GM12878 (cell line): Measurements from ENCODE around the gene COL9A2. TPM values are rescaled to one million over a fixed set of nuclear protein-coding genes. Genes with fewer than 3 reads are reported as not detected.

Experiments
- ASH2L ChIP-seq: fragments of 300-600, 200-600 bp; sonication (generic); IDR thresholded peaks from 2 replicates; pipeline ENCODE4 v1.6.1; 2017; ENCODE audit warnings: low read depth, mild to moderate bottlenecking, borderline replicate concordance
- BCL11A ChIP-seq: IDR thresholded peaks from 2 replicates; pipeline ENCODE4 v1.6.1; 2011; ENCODE audit warnings: low read depth, low read length
- EZH2 ChIP-seq: IDR thresholded peaks from 2 replicates; pipeline ENCODE4 v1.6.1; 2012; ENCODE audit warnings: low read depth, mild to moderate bottlenecking, control low read depth, inconsistent platforms, low read length, borderline replicate concordance; ENCODE audit not compliant: control insufficient read depth
- IKZF1 ChIP-seq: fragments of 450-650 bp; conservative IDR thresholded peaks from 2 replicates; pipeline ENCODE4 v1.6.1; 2017; ENCODE audit warnings: antibody characterized with exemption, mild to moderate bottlenecking
- KAT2A ChIP-seq: conservative IDR thresholded peaks from 2 replicates; pipeline ENCODE4 v1.6.1; 2011; ENCODE audit warnings: low read depth, low read length; ENCODE audit not compliant: control insufficient read depth
- NFYA ChIP-seq: IDR thresholded peaks from 2 replicates; pipeline ENCODE4 v1.6.1; 2011; ENCODE audit warnings: low read depth, mild to moderate bottlenecking, low read length, improper control_type of control experiment, borderline replicate concordance
- NR2C2 ChIP-seq: IDR thresholded peaks from 2 replicates; pipeline ENCODE4 v1.6.1; 2011; ENCODE audit warnings: borderline replicate concordance, low read depth; ENCODE audit not compliant: control insufficient read depth, insufficient read length
- NR2F1 ChIP-seq: fragments of 450-650 bp; conservative IDR thresholded peaks from 2 replicates; pipeline ENCODE4 v1.6.1; 2017; ENCODE audit warnings: mild to moderate bottlenecking
- NRF1 ChIP-seq: conservative IDR thresholded peaks from 2 replicates; pipeline ENCODE4 v1.6.1; 2011; ENCODE audit warnings: mild to moderate bottlenecking, low read depth, low read length, improper control_type of control experiment
- POLR2AphosphoS5 ChIP-seq: IDR thresholded peaks from 2 replicates; pipeline ENCODE4 v1.6.1; 2011; ENCODE audit warnings: mild to moderate bottlenecking, low read length, inconsistent platforms
- RUNX3 ChIP-seq: IDR thresholded peaks from 2 replicates; pipeline ENCODE4 v1.6.1; 2012; ENCODE audit warnings: low read length, inconsistent platforms
- STAT1 ChIP-seq: fragments of 450-650 bp; conservative IDR thresholded peaks from 2 replicates; pipeline ENCODE4 v1.6.1; 2014; ENCODE audit warnings: antibody characterized with exemption, mild to moderate bottlenecking
- TBL1XR1 ChIP-seq: IDR thresholded peaks from 2 replicates; pipeline ENCODE4 v1.6.1; 2012; ENCODE audit warnings: low read depth, low read length, improper control_type of control experiment
- TCF3 ChIP-seq: IDR thresholded peaks from 2 replicates; pipeline ENCODE4 v1.6.1; 2012; ENCODE audit warnings: low read depth, mild to moderate bottlenecking, low read length, borderline replicate concordance; ENCODE audit not compliant: insufficient read depth
- TCF7 ChIP-seq: IDR thresholded peaks from 2 replicates; pipeline ENCODE4 v1.6.1; 2014; ENCODE audit warnings: antibody characterized with exemption, borderline replicate concordance
- ZNF24 ChIP-seq: fragments of 450-650 bp; IDR thresholded peaks from 2 replicates; pipeline ENCODE4 v1.6.1; 2017; ENCODE audit warnings: antibody characterized with exemption, mild to moderate bottlenecking
- ZNF274 ChIP-seq: IDR thresholded peaks from one replicate; pipeline ENCODE4 v1.8.0; 2011; ENCODE audit not compliant: insufficient read length, insufficient read depth
- ZNF384 ChIP-seq: IDR thresholded peaks from 2 replicates; pipeline ENCODE4 v1.6.1; 2012; ENCODE audit warnings: low read depth, mild to moderate bottlenecking, low read length, improper control_type of control experiment, borderline replicate concordance
- polyA plus RNA-seq, 11 experiments: library from polyadenylated mRNA; depleted of rRNA in 4 of 11; unstranded in 6 of 11; stranded (reverse) in 5 of 11; fragments of >200 nt; fragmentation: Nextera tagmentation in 4 of 11; fragmentation: Illumina TruSeq in 1 of 11; extraction: Ambion mirVana in 4 of 11; extraction: Trizol in 1 of 11; gene quantifications; 1 replicate in 1 of 11; 2 replicates in 10 of 11; pipeline versions ENCODE4 v1.2.1 to v1.2.3, GENCODE V29; 2011 to 2016; ENCODE audit warnings: inconsistent platforms in 2 of 11, missing spikeins in 2 of 11, low read depth in 1 of 11
- total RNA-seq, 4 experiments: library from RNA; depleted of rRNA in 3 of 4; stranded (reverse); fragments of >200 nt in 3 of 4; fragmentation: Illumina TruSeq in 1 of 4; extraction: Trizol in 1 of 4; gene quantifications; 2 replicates each; pipeline versions ENCODE4 v1.2.1 to v1.2.3, GENCODE V29; 2013 to 2021
- TF ChIP-seq, protein P1 (sequence below): IDR thresholded peaks from 2 replicates; pipeline ENCODE4 v1.6.1; 2012; ENCODE audit warnings: improper control_type of control experiment, low read depth, low read length; ENCODE audit not compliant: insufficient replicate concordance
- TF ChIP-seq, protein P2 (sequence below): IDR thresholded peaks from 2 replicates; pipeline ENCODE4 v1.6.1; 2012; ENCODE audit warnings: low read depth, low read length, improper control_type of control experiment
- TF ChIP-seq, protein P3 (sequence below): IDR thresholded peaks from 2 replicates; pipeline ENCODE4 v1.6.1; 2012; ENCODE audit warnings: low read depth, low read length, improper control_type of control experiment
- TF ChIP-seq, protein P4 (sequence below): fragments of 450-650 bp; IDR thresholded peaks from 2 replicates; pipeline ENCODE4 v1.6.1; 2016; ENCODE audit warnings: mild to moderate bottlenecking

Gene COL9A2
- total and polyA plus RNA-seq, 10 of the 15 experiments (the other 5 are each of a cell fraction or from before 2014, with no cell fraction given) = 3.1 to 63.3 (median 22.4) TPM

DNA sequence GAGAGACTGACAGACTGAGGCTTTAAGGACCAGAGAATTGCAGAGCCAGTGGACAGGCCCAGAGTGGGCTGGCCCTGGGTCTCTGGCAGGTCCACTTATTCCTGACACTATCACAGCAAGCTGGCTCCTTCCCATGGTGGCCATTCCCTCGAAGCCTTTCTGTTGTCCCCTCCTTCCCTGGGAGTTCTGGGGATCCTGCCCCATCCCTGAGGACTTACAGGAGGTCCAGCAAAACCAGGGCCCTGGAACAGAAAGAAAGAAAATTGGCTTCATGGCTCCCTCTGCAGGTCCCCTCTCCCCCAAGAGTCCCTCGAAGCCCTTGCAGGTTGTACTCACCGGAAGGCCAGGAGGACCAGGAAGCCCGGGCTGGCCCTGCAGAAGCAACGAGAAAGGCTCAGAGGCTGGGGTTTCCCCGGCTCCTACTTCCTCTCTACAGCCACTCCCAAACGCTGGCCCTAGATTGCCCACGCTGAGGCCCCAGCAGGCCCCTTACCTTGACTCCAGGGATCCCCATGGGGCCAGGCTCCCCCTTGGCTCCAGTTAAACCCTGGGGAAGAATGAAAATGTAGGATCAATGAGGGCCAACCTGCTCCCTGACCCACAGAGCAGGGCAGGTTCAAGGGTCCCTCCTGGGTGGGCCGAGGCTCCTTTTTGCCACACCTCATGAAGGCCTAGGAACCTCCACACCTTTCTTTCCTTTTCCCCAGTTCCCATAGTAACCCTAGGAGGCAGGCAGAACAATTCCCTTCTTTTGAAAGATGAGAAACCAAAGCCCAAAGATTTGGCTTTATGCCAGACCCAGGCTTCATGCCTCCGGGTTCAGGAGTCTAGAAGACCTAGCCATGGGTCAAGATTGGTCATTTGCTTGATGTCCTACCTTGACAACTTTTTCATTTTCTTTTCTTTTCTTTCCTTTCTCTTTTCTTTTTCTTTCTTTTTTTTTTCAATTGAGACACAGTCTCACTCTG lies 4.6 kb downstream of the COL9A2 start (continued):
- TF ChIP-seq, protein P1, sequence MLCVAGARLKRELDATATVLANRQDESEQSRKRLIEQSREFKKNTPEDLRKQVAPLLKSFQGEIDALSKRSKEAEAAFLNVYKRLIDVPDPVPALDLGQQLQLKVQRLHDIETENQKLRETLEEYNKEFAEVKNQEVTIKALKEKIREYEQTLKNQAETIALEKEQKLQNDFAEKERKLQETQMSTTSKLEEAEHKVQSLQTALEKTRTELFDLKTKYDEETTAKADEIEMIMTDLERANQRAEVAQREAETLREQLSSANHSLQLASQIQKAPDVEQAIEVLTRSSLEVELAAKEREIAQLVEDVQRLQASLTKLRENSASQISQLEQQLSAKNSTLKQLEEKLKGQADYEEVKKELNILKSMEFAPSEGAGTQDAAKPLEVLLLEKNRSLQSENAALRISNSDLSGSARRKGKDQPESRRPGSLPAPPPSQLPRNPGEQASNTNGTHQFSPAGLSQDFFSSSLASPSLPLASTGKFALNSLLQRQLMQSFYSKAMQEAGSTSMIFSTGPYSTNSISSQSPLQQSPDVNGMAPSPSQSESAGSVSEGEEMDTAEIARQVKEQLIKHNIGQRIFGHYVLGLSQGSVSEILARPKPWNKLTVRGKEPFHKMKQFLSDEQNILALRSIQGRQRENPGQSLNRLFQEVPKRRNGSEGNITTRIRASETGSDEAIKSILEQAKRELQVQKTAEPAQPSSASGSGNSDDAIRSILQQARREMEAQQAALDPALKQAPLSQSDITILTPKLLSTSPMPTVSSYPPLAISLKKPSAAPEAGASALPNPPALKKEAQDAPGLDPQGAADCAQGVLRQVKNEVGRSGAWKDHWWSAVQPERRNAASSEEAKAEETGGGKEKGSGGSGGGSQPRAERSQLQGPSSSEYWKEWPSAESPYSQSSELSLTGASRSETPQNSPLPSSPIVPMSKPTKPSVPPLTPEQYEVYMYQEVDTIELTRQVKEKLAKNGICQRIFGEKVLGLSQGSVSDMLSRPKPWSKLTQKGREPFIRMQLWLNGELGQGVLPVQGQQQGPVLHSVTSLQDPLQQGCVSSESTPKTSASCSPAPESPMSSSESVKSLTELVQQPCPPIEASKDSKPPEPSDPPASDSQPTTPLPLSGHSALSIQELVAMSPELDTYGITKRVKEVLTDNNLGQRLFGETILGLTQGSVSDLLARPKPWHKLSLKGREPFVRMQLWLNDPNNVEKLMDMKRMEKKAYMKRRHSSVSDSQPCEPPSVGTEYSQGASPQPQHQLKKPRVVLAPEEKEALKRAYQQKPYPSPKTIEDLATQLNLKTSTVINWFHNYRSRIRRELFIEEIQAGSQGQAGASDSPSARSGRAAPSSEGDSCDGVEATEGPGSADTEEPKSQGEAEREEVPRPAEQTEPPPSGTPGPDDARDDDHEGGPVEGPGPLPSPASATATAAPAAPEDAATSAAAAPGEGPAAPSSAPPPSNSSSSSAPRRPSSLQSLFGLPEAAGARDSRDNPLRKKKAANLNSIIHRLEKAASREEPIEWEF = no peak
- TF ChIP-seq IKZF1 = peak; percentile 79
- no peak for TF ChIP-seq TBL1XR1
- TF ChIP-seq KAT2A = no peak
- peak; percentile 69; the same call in 1 of the 2 replicates for TF ChIP-seq ASH2L
- TF ChIP-seq NR2C2 = no peak
- TF ChIP-seq, protein P2, sequence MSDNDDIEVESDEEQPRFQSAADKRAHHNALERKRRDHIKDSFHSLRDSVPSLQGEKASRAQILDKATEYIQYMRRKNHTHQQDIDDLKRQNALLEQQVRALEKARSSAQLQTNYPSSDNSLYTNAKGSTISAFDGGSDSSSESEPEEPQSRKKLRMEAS = no peak
- TF ChIP-seq TCF3 = no peak
- TF ChIP-seq POLR2AphosphoS5 = peak; percentile 63
- no peak for TF ChIP-seq ZNF24
- TF ChIP-seq STAT1 = no peak
- 0 out of 2 replicates have a peak, but pooled peaks have one; percentile 37 for TF ChIP-seq NR2F1
- no peak for TF ChIP-seq TCF7
- peak; percentile 44; the same call in 1 of the 2 replicates for TF ChIP-seq RUNX3
- no peak for TF ChIP-seq NRF1
- TF ChIP-seq, protein P3, sequence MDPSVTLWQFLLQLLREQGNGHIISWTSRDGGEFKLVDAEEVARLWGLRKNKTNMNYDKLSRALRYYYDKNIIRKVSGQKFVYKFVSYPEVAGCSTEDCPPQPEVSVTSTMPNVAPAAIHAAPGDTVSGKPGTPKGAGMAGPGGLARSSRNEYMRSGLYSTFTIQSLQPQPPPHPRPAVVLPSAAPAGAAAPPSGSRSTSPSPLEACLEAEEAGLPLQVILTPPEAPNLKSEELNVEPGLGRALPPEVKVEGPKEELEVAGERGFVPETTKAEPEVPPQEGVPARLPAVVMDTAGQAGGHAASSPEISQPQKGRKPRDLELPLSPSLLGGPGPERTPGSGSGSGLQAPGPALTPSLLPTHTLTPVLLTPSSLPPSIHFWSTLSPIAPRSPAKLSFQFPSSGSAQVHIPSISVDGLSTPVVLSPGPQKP = 0 out of 2 replicates have a peak, but pooled peaks have one; percentile 50
- no peak for TF ChIP-seq ZNF274
- TF ChIP-seq, protein P4, sequence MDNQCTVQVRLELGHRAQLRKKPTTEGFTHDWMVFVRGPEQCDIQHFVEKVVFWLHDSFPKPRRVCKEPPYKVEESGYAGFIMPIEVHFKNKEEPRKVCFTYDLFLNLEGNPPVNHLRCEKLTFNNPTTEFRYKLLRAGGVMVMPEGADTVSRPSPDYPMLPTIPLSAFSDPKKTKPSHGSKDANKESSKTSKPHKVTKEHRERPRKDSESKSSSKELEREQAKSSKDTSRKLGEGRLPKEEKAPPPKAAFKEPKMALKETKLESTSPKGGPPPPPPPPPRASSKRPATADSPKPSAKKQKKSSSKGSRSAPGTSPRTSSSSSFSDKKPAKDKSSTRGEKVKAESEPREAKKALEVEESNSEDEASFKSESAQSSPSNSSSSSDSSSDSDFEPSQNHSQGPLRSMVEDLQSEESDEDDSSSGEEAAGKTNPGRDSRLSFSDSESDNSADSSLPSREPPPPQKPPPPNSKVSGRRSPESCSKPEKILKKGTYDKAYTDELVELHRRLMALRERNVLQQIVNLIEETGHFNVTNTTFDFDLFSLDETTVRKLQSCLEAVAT = no peak
- no peak for TF ChIP-seq EZH2
- TF ChIP-seq NFYA = no peak
- no peak for TF ChIP-seq ZNF384
- TF ChIP-seq BCL11A = no peak
